ENCODE measurements around the gene KCND1.

DNA sequence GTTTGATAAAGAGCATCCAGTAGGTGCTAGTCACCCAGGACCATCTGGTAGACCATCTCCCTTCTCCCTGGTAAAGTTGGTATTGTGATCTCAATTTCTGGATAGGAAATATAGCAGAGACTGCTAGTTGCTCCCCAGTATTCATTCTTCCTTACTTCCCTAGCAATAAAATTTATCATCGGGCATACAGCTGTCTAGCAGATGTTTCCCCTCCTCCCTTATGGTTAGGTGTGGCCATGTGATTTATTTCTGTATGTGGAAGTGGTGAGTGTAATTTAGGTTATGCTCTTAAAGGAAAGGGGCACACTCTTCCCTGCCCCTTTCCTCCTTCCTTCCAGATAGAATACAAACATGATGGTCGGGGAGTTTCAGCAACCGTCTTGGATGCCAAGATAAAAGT lies 12.3 kb upstream of the KCND1 start:
- TF ChIP-seq, protein P1, sequence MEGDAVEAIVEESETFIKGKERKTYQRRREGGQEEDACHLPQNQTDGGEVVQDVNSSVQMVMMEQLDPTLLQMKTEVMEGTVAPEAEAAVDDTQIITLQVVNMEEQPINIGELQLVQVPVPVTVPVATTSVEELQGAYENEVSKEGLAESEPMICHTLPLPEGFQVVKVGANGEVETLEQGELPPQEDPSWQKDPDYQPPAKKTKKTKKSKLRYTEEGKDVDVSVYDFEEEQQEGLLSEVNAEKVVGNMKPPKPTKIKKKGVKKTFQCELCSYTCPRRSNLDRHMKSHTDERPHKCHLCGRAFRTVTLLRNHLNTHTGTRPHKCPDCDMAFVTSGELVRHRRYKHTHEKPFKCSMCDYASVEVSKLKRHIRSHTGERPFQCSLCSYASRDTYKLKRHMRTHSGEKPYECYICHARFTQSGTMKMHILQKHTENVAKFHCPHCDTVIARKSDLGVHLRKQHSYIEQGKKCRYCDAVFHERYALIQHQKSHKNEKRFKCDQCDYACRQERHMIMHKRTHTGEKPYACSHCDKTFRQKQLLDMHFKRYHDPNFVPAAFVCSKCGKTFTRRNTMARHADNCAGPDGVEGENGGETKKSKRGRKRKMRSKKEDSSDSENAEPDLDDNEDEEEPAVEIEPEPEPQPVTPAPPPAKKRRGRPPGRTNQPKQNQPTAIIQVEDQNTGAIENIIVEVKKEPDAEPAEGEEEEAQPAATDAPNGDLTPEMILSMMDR (IDR thresholded peaks at IDR 0.05; ENCODE audit: poor library complexity), result no peak
- no peak for TF ChIP-seq EZH2phosphoT487 (IDR thresholded peaks at IDR 0.05; ENCODE audit: low read depth, severe bottlenecking, unreplicated experiment)
- TF ChIP-seq EZH2 (IDR thresholded peaks at IDR 0.05; ENCODE audit: borderline replicate concordance), result no peak
